Fibroblast of skin of right biceps (primary cell): ENCODE data around the gene SNAP47.
A peak's percentile ranks its signal among the peaks of the same experiment; 100 is the strongest.

Experiments used
- DNase-seq: peaks from one replicate; pipeline ENCODE4 v3.0.0-alpha.2; 2013

The SNAP47 gene

GRCh38 chr1:227786673-227787512 is 51.7 kb downstream of the SNAP47 start:
- DNase-seq, result no peak

DNA sequence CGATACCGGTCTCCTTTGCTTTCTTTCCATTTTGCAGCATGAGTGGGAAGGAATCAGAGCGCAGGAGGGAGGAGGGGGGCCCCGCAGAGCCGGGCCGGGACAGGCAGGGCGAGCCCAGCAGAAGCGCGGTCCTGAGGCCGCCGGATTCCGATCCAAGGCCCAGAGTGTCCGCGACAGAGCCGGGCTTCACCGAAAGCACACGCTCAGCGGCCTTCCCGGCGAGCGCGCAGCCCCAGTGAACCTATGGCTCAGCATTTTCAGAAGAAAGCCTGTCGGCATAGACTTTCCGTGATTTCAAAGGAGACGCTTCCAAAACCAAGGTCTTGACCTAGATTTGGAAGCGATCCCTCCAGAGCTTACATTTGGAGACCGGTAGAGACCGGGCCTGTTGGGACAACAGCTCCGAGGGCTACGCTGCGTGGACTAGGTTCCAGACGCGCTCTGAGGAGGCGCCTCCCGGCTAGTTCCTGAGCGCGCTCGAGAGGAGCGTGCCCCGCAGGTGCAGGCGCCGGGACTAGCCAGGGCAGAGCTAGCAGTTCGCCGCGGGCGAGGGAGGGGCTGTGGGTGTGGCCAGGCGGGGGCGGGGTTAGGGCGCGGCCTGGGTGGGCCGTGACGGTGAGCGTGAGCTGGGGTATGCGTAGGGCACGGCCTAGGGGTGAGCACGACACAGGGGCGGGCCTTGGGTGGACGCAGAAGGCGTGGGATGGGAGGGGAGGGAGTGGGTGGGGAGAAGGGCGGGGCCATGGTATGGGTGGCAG is 52.5 kb downstream of the SNAP47 start:
- DNase-seq, result peak; percentile 96

- no peak for DNase-seq
Observed at GRCh38 chr1:227788271-227789083, 53.2 kb downstream of the SNAP47 start.

DNA sequence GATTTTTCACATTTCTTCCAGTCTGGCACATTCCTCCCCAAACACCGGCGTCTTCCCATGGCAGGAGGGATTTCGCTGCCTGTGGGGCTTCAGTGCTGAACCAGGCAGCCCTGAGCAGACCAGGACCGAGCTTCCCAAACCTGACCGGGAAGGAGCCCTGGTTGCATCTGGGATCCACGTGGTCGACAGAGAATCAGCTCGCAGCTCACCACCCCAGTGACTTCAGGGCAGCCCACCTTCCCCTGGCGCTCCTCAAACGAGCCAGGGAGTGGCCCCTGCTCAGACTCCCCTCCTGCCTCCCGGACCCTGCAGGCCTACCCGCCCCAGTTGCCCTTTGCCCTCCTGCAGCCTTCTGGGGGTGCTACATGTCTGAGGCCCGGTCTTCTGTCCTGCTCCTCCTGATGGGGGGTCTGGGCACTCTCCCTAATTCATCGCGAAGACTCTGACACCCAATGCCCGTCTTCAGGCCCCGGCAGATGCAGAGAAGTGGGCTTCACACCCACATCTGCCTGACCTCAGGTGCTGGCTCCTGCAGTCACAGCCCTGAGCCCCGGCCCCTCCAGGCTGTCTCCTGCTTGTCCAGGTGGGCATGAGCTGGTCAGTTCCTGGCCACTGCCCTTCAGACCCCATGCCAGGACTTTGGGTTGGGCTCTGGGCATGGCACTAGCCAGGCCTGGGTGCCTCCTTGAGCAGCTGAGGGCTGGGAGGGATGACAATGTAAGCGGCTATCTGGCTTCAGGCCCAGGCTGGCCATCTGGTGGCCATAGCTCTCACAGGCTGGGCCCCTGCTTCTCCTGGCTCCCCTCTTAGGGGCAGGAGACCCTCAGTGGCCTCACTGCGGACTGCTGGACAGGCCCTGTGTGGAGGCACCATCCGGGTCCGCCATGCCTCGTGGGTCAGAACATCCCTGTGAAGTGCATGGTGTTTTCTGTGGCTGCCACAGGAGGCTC is 54.1 kb downstream of the SNAP47 start:
- DNase-seq, result no peak

DNA sequence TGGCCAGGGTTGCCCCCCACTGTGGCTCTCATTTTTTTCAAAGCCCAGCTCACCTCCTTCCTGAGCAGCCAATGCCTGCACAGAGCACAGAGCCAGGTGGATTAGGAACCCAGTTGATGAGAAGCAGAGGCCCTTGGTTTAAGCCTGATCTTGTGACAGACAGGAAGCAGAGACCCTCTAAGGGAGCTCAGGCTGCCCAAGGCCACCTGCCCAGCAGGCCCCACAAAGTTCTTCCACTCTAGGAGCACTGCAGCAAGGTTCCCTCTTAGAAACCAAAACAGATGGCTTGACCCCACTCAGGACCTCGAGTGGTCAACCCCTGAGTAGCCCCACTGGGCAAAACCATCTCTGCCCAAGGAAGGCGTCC is 54.8 kb downstream of the SNAP47 start:
- no peak for DNase-seq

DNA sequence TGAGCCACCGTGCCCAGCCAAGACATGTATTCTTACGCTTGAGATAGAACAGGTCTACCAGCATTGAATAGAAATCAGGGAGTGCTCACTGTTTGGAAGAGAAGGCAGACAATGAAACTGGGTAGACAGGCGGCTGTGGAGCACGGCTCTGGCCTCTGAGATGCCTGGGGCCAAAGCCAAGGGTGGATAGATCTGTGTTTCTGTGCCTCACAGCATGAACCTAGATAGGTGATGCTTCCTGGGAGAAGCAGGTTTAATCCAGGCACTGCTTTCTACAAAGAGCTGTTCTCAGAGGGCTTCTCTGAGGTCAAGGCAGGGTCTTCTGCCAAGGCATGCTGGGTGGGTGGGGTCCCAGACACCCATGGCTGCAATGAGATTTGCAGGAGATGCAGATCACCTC is 55.6 kb downstream of the SNAP47 start:
- no peak for DNase-seq

GRCh38 chr1:227791425-227792143 is 56.3 kb downstream of the SNAP47 start:
- no peak for DNase-seq

DNA sequence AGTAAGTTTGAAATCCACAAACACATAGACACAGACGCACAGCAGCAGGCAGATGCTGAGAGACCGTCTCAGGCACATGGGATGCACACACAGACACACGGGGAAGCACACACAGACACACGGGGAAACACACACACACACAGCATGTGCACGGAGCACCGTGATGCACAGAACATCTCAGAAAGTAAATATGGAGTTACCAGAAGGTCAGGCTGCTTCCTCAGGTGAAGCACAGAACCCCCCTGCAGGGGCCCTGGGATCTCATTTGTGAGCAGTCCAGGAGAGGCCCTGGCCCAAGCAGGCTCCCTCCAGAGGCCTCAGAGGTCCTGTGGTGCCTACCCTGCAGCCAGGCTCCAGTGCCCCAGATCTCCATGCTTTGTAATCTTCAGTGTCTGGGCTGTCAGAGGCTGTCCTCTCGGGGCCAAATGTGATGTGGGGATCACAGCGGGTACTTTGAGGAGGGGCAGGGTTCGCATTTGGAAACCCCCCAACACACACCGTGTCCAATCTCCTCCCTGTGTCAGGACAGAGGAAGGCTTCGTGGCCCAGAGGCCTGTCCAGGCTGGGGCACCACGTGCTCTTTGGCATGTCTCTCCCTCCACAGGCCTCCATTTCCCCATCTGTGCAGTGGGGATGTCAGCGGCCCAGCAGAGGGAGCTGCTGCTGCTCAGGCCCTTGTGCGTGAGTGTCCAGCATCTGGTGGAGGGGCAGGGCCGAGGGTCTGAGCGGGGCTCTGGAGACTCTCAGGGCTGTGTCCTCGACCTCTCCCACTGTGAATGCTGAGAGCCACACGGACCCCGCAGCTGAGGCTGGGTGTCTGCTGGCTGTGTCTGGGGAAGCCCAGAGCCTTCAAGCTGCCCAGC is 57.2 kb downstream of the SNAP47 start:
- no peak for DNase-seq

DNA sequence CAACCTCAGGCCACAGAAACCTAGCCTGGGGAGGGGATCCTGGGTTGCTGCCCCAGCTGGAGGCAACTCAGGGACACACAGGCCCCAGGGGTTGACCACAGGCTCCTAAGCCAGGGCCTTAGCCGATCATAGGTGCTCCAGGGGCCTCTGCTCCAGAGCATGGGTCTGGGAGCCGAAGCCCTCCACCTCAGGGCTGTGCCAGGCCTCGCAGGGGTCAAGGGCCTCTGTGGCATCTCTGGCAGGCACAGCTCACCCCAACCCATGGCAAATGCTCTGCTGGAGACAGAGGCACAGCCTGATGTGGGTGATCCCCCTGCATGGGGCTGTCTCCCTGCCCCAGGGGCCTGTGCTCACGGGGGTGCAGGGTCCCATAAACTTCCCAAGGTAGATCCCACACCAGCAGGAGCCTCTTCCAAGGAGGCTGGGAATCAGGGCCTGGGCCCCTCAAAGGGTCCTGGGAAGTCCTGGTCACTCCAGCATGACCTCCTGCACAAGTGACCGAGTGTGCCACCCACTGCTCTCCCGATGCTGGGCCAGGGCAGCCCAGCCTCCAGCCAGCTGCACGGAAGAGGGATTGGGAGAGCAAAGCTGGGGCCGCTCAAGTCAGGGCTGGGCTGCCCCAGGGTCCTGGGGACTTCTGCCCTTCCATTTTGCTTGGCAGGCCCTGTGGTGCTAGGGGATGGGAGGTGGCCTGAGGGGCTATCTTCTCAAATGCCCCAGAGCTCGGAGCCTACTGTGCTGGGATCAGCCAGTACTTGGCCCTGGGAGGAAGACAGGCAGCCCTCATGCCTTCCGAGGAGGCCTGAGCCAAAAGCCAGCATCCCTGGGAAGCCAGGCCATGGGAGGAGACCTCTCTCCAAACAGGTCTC is 58.1 kb downstream of the SNAP47 start:
- no peak for DNase-seq

- peak; percentile 98 for DNase-seq
Observed at GRCh38 chr1:227793948-227794816, 58.9 kb downstream of the SNAP47 start.

DNA sequence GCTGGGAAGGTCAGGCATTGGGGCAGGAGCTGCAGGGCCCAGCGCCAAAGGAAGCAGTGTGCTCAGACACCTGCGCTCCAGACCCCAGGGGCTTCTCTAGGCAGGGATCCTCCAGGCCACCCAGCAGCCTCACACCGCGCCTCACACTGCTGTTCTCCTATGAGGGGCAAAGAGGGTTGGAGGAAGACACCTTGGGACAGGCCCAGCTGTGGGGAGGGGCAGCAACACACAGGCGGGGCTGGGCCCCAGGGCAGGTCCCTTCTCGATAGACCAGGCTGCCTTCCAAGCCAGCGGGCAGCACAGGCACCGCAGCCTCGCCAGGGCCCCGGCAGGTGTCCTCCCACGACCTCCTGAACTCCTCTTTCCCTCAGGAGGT is 59.6 kb downstream of the SNAP47 start:
- no peak for DNase-seq

DNA sequence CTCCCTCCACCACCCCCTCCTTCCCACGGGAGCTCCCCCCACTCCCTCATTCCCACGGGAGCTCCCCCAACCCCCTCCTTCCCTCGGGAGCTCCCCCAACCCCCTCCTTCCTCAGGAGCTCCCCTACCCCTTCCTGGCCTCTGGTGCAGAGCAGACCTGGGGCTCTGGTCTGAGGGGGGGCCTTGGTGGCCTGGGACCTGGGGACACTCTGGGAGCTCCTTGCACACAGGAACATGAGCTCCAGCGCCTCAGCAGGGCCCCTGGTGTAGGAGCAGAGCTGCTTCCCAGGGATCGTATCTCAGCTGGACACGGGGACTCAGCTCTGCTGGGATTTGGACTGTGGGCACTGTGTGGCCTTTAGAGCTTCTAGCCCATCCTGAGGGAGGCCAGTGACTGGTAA is 60.5 kb downstream of the SNAP47 start:
- DNase-seq, result no peak

GRCh38 chr1:227796359-227796915 is 61.2 kb downstream of the SNAP47 start:
- no peak for DNase-seq

- no peak for DNase-seq
Observed at GRCh38 chr1:227797144-227797543, 61.9 kb downstream of the SNAP47 start.

DNA sequence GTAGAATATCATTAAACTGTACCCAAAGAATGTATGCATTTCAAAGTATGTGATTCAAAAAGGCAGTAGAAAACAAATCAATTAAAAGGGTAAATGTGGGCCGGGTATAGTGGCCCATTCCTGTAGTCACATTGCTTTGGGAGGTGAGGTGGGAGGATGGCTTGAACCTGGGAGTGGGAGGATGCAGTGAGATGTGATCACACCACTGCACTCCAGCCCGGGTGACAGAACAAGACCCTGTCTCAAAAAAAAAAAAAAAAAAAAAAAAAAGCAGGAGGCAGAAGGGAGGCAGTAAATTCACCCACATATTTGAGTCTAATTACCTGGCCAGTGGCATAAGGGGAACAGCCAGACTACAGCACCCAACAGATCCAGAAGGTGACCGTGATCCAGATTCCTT is 62.4 kb downstream of the SNAP47 start:
- DNase-seq, result no peak

- no peak for DNase-seq
Observed at GRCh38 chr1:227798078-227798802, 63.0 kb downstream of the SNAP47 start.

DNA sequence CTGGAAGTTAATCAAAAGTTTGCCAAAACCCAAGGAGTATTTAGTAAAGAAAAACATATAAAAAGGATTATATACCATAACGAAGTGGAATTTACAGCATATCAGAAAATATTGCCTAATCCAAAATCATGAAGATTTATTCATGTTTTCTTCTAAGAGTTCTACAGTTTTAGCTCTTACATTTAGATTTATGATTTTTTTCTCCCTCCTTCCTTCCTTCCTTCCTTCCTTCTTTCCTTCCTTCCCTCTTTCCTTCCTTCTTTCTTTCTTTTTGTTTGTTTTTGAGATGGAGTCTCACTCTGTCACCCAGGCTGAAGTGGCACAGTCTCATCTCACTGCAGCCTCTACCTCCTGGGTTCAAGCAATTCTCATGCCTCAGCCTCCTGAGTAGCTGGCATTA is 64.5 kb downstream of the SNAP47 start:
- DNase-seq, result no peak

- no peak for DNase-seq
Observed at GRCh38 chr1:227803933-227804332, 68.7 kb downstream of the SNAP47 start.
